HUES64 (cell line): ENCODE data around the gene CDH4.

Experiments used
- H3K27ac ChIP-seq: 2 replicates; pipeline ENCODE4 v1.7.0; 2013; ENCODE audit warnings: low read depth, low read length, inconsistent platforms
- H3K27me3 ChIP-seq: 2 replicates; pipeline ENCODE4 v1.6.1; 2013; ENCODE audit warnings: mild to moderate bottlenecking, low read length; ENCODE audit not compliant: insufficient read depth
- H3K36me3 ChIP-seq: 2 replicates; pipeline ENCODE4 v1.6.1; 2013; ENCODE audit warnings: mild to moderate bottlenecking, low read length; ENCODE audit not compliant: insufficient read depth
- H3K4me1 ChIP-seq: 2 replicates; pipeline ENCODE4 v1.6.1; 2013; ENCODE audit warnings: mild to moderate bottlenecking, low read length, moderate library complexity; ENCODE audit not compliant: insufficient read depth
- H3K4me3 ChIP-seq: 2 replicates; pipeline ENCODE4 v1.5.1; 2013; ENCODE audit warnings: mild to moderate bottlenecking, low read length, moderate library complexity
- H3K9ac ChIP-seq: 2 replicates; pipeline ENCODE4 v1.6.1; 2013; ENCODE audit warnings: mild to moderate bottlenecking, low read depth, low read length
- H3K9me3 ChIP-seq: 2 replicates; pipeline ENCODE4 v1.6.1; 2013; ENCODE audit warnings: low read depth, low read length; ENCODE audit not compliant: insufficient read depth
- WGBS: fragments of 150-250, 120-280 bp; methylation state at CpG from one replicate; pipeline ENCODE4 v1.1.7; 2013; ENCODE audit warnings: missing lambda C conversion rate; 5-methylcytosine and 5-hydroxymethylcytosine counted together

CDH4 gene

GRCh38 chr20:61664556-61665320 is 412.7 kb downstream of the CDH4 start:
- H3K27ac ChIP-seq = no peak overlapping the region

DNA sequence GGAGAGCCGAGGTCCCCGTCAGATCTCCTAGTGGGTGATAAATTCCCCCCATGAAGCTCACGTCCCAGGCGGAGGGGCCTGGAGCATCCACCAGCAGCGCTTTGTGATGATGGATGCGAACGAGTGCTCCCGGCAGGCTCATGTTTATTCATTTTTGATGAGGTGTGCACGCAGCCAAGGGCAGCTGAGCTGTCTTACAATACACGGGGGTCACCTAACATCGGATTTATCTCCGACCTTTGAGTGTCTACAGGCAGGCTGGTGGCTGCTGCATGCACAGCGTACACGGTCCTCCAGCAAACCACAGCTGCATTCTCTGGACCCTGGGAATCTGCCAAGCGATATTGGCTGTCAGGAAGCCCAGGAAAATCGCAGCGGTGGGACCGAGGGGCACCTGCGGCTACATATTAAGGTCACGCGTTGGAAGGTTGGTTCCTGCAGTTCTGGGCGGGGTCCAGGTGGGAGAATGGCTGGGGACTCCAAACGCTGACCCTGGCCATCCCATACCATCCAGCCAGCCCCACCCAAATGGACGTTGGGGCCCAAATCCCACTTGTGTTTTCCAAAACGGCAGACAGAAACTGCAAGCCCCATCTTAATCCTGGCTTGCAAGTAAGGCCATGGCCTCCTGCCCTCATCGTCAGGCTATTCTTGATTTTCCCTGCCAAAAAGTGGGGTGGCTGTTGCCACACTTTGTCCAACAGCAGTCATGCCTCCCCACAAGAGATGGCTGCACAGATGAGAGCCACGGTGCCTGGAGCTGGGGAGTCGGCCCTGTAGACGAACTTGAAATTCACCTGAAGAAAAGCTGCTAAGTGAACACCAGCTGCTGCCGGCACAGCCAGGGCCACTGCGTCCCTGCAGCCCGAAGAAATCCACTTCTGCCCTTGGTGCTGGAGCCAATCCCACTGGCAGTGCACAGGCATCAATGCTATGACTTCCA is 413.7 kb downstream of the CDH4 start:
- Histone ChIP-seq H3K27me3 (no peaks in the 10 kb centered on the region), H3K4me1 (no peaks in the 10 kb centered on the region), H3K4me3 (no peak overlapping the region), H3K9ac (no peak overlapping the region), H3K27ac (no peak overlapping the region), H3K9me3 (no peaks in the 10 kb centered on the region), H3K36me3 (no peaks in the 10 kb centered on the region)
- 92% methylated on average over 32 of the region's 32 CpGs for WGBS

More at GRCh38 chr20:61664556-61665320, 412.7 kb downstream of the CDH4 start:
- H3K9me3 ChIP-seq = no peaks in the 10 kb centered on the region
- H3K27me3 ChIP-seq = no peaks in the 10 kb centered on the region
- H3K4me3 ChIP-seq = no peak overlapping the region
- H3K36me3 ChIP-seq = no peaks in the 10 kb centered on the region
- no peaks in the 10 kb centered on the region for H3K4me1 ChIP-seq
- H3K9ac ChIP-seq = no peak overlapping the region
- 92% methylated on average over 20 of the region's 20 CpGs for WGBS

DNA sequence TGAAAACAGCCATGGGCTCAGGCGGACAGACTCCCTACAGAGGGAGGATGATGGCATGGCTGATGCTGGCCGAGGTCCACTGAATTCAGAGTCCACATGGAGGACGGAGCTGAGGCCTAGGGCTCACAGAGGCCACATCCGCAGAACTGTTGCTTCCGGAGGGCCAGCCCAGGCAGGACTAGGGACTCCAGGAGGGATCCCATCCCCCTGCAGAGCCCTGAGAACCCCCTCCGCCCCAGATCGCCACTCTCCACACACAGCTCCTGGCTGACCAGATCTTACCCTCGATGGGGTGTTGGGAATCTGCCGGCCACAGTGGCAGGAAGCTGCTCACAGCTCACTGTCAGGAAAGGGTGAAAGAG is 414.4 kb downstream of the CDH4 start:
- WGBS = 97% methylated on average over 9 of the region's 9 CpGs
- H3K9me3 ChIP-seq = no peaks in the 10 kb centered on the region
- H3K36me3 ChIP-seq = no peaks in the 10 kb centered on the region
- no peak overlapping the region for H3K9ac ChIP-seq
- H3K4me1 ChIP-seq = no peaks in the 10 kb centered on the region
- H3K27ac ChIP-seq = no peak overlapping the region
- H3K27me3 ChIP-seq = no peaks in the 10 kb centered on the region
- no peak overlapping the region for H3K4me3 ChIP-seq

DNA sequence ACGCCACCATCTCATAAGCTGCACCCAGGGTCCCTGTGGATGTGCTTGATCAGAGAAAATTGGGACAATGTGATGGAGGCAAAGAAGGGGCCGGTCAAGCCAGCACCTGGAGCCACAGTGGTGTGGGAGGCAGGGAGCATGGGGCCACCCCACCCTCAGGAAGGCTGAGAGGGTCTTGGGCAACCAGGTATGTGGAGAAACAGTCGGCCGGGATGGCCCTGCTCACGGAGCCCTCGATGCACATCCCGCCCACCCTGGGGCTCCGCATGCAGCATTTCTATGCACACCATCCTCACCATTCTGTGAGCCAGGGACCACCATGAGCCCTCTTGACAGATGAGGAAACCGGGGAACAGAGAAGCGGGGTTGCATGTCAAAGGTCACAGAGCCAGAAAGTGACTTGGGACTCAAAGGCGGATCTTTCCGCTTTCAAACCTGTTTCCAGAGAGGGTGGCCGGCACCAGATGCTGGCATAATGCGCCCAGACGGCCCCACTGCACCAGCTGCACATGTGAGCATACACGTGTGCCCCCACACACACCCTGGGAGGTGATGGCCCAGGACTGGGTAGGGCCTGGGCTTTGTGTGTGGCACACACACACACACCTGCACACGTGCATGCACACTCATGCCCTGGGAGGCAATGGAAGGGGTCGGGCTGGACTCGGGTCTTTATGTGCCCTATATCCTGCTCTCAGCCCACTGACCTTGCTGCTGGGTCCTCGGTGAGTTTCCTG is 415.2 kb downstream of the CDH4 start:
- Histone ChIP-seq H3K27me3 (no peaks in the 10 kb centered on the region), H3K9ac (no peak overlapping the region), H3K27ac (no peak overlapping the region), H3K9me3 (no peaks in the 10 kb centered on the region), H3K4me3 (no peak overlapping the region), H3K4me1 (no peaks in the 10 kb centered on the region), H3K36me3 (no peaks in the 10 kb centered on the region)
- 96% methylated on average over 20 of the region's 20 CpGs for WGBS

DNA sequence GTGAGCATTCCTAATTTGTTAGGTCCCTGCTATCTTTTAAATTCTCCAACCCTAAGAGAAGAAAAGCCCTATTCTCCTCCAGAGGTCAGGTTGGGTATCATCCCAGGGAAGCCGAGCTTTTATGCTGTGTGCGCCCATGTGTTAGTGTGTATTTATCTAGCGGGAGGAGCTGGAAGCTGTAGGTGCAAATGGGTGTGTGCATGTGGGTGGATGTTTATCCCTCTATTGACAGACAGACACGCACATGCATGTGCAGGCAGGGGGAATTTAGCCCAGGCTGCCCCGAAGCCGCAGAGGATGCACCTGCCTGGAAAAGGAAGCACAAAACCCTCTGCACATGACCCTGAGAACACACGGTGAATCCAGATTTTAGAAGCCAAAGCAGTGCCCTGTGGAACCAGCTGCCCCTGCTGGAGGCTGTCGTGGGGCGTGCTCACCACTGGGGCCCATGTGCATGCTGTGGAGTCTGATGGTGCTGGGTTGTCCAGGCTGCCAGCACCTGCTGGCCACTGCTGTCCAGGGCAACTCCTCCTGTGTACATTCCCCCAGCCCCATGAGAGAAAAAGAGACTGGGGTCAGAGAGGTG is 416.1 kb downstream of the CDH4 start:
- H3K27ac ChIP-seq = no peak overlapping the region
- WGBS = 84% methylated on average over 9 of the region's 9 CpGs
- H3K27me3 ChIP-seq = no peaks in the 10 kb centered on the region
- no peak overlapping the region for H3K9ac ChIP-seq
- no peaks in the 10 kb centered on the region for H3K36me3 ChIP-seq
- no peaks in the 10 kb centered on the region for H3K4me1 ChIP-seq
- no peak overlapping the region for H3K4me3 ChIP-seq
- no peaks in the 10 kb centered on the region for H3K9me3 ChIP-seq

DNA sequence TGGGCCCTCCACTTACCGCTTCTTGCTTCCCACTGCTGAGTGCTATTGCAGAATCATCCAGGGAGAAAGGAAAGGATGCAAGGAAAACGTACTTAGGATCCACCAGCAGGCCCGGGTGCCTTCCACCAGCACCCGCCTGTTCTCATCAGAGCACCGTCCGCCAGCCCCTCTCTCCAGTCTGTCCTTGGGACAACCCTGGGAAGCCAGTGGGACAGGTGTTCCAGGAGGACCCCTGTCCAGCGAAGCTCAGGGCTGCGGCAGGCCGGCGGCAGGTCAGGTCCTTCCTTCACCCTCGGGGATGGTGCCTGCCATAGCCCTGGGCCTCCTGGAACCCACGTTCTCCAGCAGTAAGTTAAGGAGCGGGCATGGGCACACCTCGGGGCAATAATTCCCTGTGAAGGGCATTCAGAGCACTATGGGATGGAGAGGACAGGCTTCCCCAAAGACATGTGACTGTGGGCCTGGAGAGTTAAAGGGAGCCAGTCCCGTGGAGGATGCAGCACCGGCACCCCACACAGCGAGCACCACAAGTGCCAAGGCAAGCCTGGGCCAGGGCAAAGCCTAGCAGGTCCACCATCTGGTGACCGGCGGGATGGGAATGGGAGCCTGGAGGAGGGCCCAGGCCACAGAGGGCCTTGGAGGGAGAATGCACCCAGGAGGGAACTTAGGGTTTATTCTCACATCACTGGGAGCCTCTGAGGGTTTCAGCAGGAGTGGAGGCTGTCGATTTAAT is 416.9 kb downstream of the CDH4 start:
- WGBS = 95% methylated on average over 20 of the region's 20 CpGs
- Histone ChIP-seq H3K9me3 (no peaks in the 10 kb centered on the region), H3K4me1 (no peaks in the 10 kb centered on the region), H3K27ac (no peak overlapping the region), H3K9ac (no peak overlapping the region), H3K4me3 (no peak overlapping the region), H3K27me3 (no peaks in the 10 kb centered on the region; the same call in 1 of the 2 replicates), H3K36me3 (no peaks in the 10 kb centered on the region)

DNA sequence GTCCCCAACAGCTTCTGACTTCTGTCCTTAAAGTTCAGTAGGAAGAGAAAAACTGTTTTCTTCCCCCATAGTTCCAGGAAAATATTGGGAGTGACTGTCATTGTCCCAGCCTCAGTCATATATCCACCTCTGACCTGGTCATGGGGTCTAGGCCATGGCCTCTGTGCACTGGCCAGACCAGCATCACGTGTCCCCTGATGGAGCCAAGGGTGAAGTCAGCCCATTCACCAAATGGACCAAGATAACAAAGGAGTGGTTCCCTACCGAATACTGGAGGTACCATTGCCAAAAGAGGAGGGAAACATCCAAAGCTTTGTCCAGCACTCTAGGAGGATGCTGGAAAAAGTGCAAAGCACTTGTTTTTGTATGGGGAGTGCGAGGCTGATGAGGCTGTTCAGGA is 418.2 kb downstream of the CDH4 start:
- H3K9me3 ChIP-seq = no peaks in the 10 kb centered on the region
- H3K9ac ChIP-seq = no peak overlapping the region
- no peaks in the 10 kb centered on the region; the same call in 1 of the 2 replicates for H3K27me3 ChIP-seq
- H3K27ac ChIP-seq = no peak overlapping the region
- H3K4me1 ChIP-seq = no peaks in the 10 kb centered on the region
- 89% methylated on average over 3 of the region's 3 CpGs for WGBS
- H3K4me3 ChIP-seq = no peak overlapping the region
- no peaks in the 10 kb centered on the region for H3K36me3 ChIP-seq

GRCh38 chr20:61671559-61671958 is 419.5 kb downstream of the CDH4 start:
- no peaks in the 10 kb centered on the region for H3K36me3 ChIP-seq
- H3K4me1 ChIP-seq = no peaks in the 10 kb centered on the region
- H3K27ac ChIP-seq = no peak overlapping the region
- H3K9me3 ChIP-seq = no peaks in the 10 kb centered on the region
- no peak overlapping the region for H3K4me3 ChIP-seq
- 92% methylated on average over 3 of the region's 3 CpGs for WGBS
- no peaks in the 10 kb centered on the region; the same call in 1 of the 2 replicates for H3K27me3 ChIP-seq
- H3K9ac ChIP-seq = no peak overlapping the region

- Histone ChIP-seq H3K27me3 (no peaks in the 10 kb centered on the region; the same call in 1 of the 2 replicates), H3K9ac (no peak overlapping the region), H3K4me3 (no peak overlapping the region), H3K36me3 (no peaks in the 10 kb centered on the region), H3K9me3 (no peaks in the 10 kb centered on the region), H3K27ac (no peak overlapping the region), H3K4me1 (no peaks in the 10 kb centered on the region)
- WGBS = 93% methylated on average over 17 of the region's 17 CpGs
These were observed 421.2 kb downstream of the CDH4 start for GRCh38 chr20:61673152-61673847.

- 91% methylated on average over 11 of the region's 11 CpGs for WGBS
- Histone ChIP-seq H3K4me1 (no peaks in the 10 kb centered on the region), H3K27me3 (no peaks in the 10 kb centered on the region; the same call in 1 of the 2 replicates), H3K27ac (no peak overlapping the region), H3K9me3 (no peaks in the 10 kb centered on the region), H3K4me3 (no peak overlapping the region), H3K36me3 (no peaks in the 10 kb centered on the region), H3K9ac (no peak overlapping the region)
These were observed 422.1 kb downstream of the CDH4 start for GRCh38 chr20:61674121-61674520.
